Lung (tissue), 16 donors: Measurements from ENCODE around the gene BMP8B. TPM values are rescaled to one million over a fixed set of nuclear protein-coding genes. Genes with fewer than 3 reads are reported as not detected.

ENCODE experiments used
- ATAC-seq: fragments of 200-7000 bp; cut with Tn5 transposase; one replicate; pipeline ENCODE4 v1.9.1; 2020; ENCODE audit warnings: moderate number of reproducible peaks; ENCODE audit not compliant: insufficient read depth, low FRiP score
- DNase-seq, 3 donors: peaks; one replicate each; pipeline ENCODE4 v3.0.0-alpha.2; 2013 to 2017
- H3K27ac ChIP-seq, 2 donors: one replicate each; pipeline ENCODE4 v1.5.1; 2013; ENCODE audit warnings: mild to moderate bottlenecking in 2 of 2, moderate library complexity in 2 of 2, control low read depth in 1 of 2, inconsistent platforms in 1 of 2, low read depth in 1 of 2, low read length in 1 of 2
- H3K27me3 ChIP-seq, 3 donors: one replicate each; pipeline ENCODE4 v1.5.1; 2013; ENCODE audit warnings: low read length in 2 of 3; ENCODE audit not compliant: control insufficient read depth in 3 of 3, insufficient read depth in 3 of 3
- H3K36me3 ChIP-seq, 4 donors: one replicate each; pipeline ENCODE4 v1.5.1; 2013; ENCODE audit warnings: low read length in 4 of 4, mild to moderate bottlenecking in 1 of 4, moderate library complexity in 1 of 4; ENCODE audit not compliant: control insufficient read depth in 4 of 4, insufficient read depth in 4 of 4
- H3K4me1 ChIP-seq, 5 donors: one replicate each; pipeline ENCODE4 v1.5.1; 2013; ENCODE audit warnings: low read length in 5 of 5, mild to moderate bottlenecking in 2 of 5, moderate library complexity in 1 of 5; ENCODE audit not compliant: control insufficient read depth in 5 of 5, insufficient read depth in 5 of 5
- H3K4me3 ChIP-seq: one replicate; pipeline ENCODE4 v1.5.1; 2013; ENCODE audit warnings: mild to moderate bottlenecking, control low read depth, moderate library complexity
- H3K9ac ChIP-seq, 2 donors: one replicate each; pipeline ENCODE4 v1.5.1; 2013; ENCODE audit warnings: low read length in 2 of 2, control low read depth in 1 of 2; ENCODE audit not compliant: insufficient read depth in 1 of 2
- H3K9me3 ChIP-seq, 4 donors: one replicate each; pipeline ENCODE4 v1.5.1; 2013; ENCODE audit warnings: low read length in 3 of 4, mild to moderate bottlenecking in 1 of 4, moderate library complexity in 1 of 4; ENCODE audit not compliant: control insufficient read depth in 4 of 4, insufficient read depth in 3 of 4
- WGBS, 2 donors: extraction: QIAGEN DNeasy Blood & Tissue Kit; methylation state at CpG; one replicate each; pipeline ENCODE4 v1.1.7; 2013; 5-methylcytosine and 5-hydroxymethylcytosine counted together
- long read RNA-seq, 5 donors: transcript quantifications; one replicate each; lab custom pipeline, GENCODE V29; 2026
- polyA plus RNA-seq, 2 donors: library from polyadenylated mRNA; stranded (reverse); fragments of 200-250 nt; gene quantifications; one replicate each; pipeline ENCODE4 v1.2.1, GENCODE V29; 2013
- total RNA-seq, 2 donors: library from RNA; depleted of rRNA in 1 of 2; stranded (reverse); fragments of >200 nt in 1 of 2; gene quantifications; one replicate each; pipeline ENCODE4 v1.2.1, GENCODE V29; 2014 to 2021
- TF ChIP-seq, protein P1 (sequence below): IDR thresholded peaks from 2 replicates; pipeline ENCODE4 v1.5.1; 2012; ENCODE audit warnings: mild to moderate bottlenecking; ENCODE audit errors: control extremely low read depth, extremely low read depth
- donor health status: control.
- donor health status: control.
- donor health status: Bipolar disorder and iron deficiency.
- donor health status: healthy.
- donor health status: DM: yes; HTN: yes; CAD: no.

BMP8B gene, protein sequence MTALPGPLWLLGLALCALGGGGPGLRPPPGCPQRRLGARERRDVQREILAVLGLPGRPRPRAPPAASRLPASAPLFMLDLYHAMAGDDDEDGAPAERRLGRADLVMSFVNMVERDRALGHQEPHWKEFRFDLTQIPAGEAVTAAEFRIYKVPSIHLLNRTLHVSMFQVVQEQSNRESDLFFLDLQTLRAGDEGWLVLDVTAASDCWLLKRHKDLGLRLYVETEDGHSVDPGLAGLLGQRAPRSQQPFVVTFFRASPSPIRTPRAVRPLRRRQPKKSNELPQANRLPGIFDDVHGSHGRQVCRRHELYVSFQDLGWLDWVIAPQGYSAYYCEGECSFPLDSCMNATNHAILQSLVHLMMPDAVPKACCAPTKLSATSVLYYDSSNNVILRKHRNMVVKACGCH
- 1 to 10 TPM; 1.0 to 4.9 TPM for total RNA-seq
- polyA plus RNA-seq: under 1 TPM; 0.63 to 0.77 TPM
- long read RNA-seq, donor 1: 0 reads
- long read RNA-seq, donor 2: 0 reads
- long read RNA-seq, donor 3: 0 reads
- long read RNA-seq, donor 4, full-length matches to known transcripts: 1 of 1 reads
- long read RNA-seq, donor 4, partial matches to known transcripts: 0 of 1 reads
- long read RNA-seq, donor 4, other reads (novel, unspliced or antisense): 0 of 1 reads
- long read RNA-seq, donor 5: 0 reads

DNA sequence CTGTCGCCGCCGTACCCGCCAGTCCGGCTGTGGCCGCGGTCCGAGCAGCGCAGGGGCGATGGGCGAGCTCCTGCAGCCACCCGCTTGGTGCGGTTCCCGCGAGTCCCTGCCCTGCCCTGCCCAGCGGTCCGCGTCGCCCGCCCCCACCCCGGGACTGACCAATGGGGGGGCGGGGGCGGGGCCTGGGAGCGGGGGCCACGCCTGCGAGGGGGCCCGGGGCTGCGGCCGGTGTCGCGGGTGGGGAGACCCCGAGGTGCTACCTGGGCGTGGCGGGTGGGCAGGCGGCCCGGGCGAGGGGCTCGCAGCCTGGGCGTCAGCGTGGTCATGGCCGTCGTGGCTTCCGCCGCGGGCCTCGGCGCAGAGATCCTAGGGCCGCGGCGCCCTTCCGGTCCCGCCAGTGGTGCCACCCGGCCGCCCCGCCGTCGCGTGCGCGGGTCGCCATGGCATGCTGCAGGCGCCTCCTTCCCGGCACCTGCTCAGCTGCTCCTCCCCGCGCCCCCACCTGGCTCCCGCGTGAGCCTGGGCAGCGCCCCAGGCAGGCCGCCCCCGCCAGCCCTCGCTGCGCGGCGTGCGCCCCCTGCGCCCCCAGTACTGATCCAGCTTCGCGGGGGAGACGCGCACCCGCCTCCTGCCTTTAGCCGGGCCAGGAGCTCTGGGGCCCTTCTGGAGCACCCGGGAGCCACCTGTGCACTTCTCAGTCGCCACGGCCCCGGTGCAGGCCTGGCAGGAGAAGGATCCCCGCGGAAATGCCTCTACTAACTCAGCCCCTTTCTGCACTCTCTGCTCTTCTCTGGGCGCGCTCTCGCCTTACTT lies at the start of gene BMP8B:
Gene BMP8B (minus strand): TSS at position 108 of the 813 bp plus-strand sequence. CDS start 380 bp downstream, outside the sequence.
- TF ChIP-seq, protein P1, sequence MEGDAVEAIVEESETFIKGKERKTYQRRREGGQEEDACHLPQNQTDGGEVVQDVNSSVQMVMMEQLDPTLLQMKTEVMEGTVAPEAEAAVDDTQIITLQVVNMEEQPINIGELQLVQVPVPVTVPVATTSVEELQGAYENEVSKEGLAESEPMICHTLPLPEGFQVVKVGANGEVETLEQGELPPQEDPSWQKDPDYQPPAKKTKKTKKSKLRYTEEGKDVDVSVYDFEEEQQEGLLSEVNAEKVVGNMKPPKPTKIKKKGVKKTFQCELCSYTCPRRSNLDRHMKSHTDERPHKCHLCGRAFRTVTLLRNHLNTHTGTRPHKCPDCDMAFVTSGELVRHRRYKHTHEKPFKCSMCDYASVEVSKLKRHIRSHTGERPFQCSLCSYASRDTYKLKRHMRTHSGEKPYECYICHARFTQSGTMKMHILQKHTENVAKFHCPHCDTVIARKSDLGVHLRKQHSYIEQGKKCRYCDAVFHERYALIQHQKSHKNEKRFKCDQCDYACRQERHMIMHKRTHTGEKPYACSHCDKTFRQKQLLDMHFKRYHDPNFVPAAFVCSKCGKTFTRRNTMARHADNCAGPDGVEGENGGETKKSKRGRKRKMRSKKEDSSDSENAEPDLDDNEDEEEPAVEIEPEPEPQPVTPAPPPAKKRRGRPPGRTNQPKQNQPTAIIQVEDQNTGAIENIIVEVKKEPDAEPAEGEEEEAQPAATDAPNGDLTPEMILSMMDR: no peak
- ATAC-seq (peak; percentile 94), DNase-seq (peak in 1 of 3 donors; percentile 28)
- Histone ChIP-seq H3K4me1 (peaks cover 0 to 5% (median 0%) of the 10 kb centered on the region in 5 donors), H3K36me3 (no peaks in the 10 kb centered on the region), H3K9ac (no peak within 1 kb of the TSS), H3K4me3 (peak within 1 kb of the TSS; percentile 58), H3K27me3 (peaks cover 0 to 31% (median 21%) of the 10 kb centered on the region in 3 donors), H3K9me3 (peaks cover 0 to 2% (median 0%) of the 10 kb centered on the region in 4 donors), H3K27ac (peak within 1 kb of the TSS in 1 of 2 donors; percentile 33)
- WGBS, 2 donors: 2% methylated on average over 46 to 91 of the region's 91 CpGs

DNA sequence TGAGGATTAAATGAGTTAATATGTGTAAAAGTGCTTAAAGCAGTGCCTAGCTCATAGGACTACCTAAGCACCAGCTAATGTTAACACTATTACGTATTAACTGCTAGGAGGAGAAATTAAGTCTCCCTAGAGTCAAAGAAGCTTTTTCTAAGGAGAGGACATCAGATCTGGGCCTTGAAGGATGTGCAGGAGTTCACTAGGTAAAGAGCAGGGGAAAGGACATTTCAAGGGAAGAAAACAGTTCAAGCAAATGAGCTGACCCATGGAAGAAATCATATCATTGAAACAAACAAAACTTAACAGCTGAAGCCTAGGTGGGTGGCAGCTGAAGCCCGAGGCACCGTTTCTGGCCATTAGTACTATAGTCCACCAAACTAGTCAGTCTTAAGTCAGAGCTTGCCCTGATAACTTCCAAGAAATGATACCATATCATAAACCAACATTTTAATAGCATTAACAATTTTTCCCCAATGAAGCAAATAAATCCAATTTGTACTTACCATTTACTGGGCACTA lies 48.0 kb upstream of the BMP8B start:
- TF ChIP-seq, protein P1: no peak
- no peak overlapping the region for H3K27ac ChIP-seq

DNA sequence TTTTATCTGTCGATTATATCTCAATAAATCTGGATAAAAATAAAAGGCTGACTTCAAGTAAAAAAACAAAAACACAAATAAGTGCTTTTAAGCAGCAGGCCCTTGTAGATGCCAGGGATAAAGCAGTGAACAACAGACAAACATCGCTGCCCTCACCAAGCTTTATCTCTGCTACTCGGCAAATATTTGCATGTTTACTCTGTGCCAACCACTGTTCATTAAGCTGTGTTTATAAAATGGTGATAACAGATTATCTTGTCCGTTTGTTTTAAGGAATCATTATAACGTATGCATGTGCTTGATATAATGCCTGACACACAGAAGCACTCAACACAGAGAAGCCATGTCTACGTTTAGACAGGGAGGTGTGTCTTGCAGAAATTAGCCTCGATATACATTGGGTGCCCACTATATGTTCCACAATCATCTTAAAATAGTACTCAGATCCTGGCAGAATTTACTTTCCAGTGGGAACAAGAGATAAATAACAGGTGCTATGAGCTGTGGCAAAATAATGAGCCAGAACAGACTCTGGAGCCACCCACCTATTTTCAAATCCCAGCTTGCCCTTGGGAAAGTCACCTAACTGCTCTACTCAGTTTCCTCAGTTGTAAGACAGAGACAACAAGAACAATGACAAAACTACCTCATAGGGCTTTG lies 47.4 kb upstream of the BMP8B start:
- H3K27me3 ChIP-seq: no peaks in the 10 kb centered on the region
- H3K9me3 ChIP-seq: no peaks in the 10 kb centered on the region
- ATAC-seq: no peak
- TF ChIP-seq, protein P1: no peak
- H3K27ac ChIP-seq: no peak overlapping the region
- peaks cover 9 to 20% (median 19%) of the 10 kb centered on the region in 4 donors for H3K36me3 ChIP-seq
- WGBS, 2 donors: 73 to 77% methylated on average over 7 of the region's 7 CpGs
- H3K4me1 ChIP-seq: peaks cover 0 to 2% (median 0%) of the 10 kb centered on the region in 5 donors
- no peak for DNase-seq
- H3K4me3 ChIP-seq: no peak overlapping the region
- no peak overlapping the region for H3K9ac ChIP-seq

More for the DNA sequence above, 48.0 kb upstream of the BMP8B start:
- Histone ChIP-seq H3K9me3 (no peaks in the 10 kb centered on the region), H3K36me3 (peaks cover 13 to 24% (median 19%) of the 10 kb centered on the region in 4 donors), H3K27me3 (no peaks in the 10 kb centered on the region), H3K9ac (no peak overlapping the region), H3K4me1 (peaks cover 0 to 2% (median 0%) of the 10 kb centered on the region in 5 donors), H3K4me3 (no peak overlapping the region)
- ATAC-seq (no peak), DNase-seq (no peak)
- WGBS, 2 donors: 96 to 97% methylated on average over 3 of the region's 3 CpGs
